ENCODE data around the gene RHEB.

The RHEB gene

DNA sequence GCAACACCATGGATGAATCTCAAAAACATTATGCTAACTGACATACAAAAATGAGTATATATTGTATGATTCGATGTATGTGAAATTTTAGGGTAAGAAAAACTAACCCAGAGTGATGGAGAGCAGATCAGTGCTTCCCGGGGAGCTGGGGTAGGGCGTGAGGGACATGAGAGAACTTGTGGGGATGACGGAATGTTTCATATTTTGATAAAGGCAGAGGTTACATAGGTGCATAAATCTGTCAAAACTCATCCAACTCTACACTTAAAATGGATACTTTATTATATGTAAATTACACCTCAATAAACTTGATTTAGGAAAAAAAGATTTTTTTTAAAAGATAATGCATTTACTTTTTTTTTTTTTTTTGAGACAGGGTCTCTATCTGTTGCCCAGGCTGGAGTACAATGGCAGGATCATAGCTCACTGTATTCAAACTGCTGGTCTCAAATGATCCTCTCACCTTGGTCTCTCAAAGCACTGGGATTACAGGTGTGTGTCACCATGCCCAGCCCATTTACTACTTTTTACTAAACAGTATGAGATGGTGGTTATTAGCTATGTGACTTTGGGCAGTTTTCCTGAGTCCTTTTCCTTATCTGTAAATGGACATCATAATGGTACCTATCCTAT is 13.7 kb downstream of the RHEB start:
- H3K4me3 ChIP-seq (replicated peaks; ENCODE audit: low read depth, low read length): no peak overlapping the region
- no peak for TF ChIP-seq CTCF (IDR thresholded peaks at IDR 0.05; ENCODE audit: low read depth, low read length, missing control alignments)
- no peak for DNase-seq (ENCODE audit: extremely low read depth, low read depth)

DNA sequence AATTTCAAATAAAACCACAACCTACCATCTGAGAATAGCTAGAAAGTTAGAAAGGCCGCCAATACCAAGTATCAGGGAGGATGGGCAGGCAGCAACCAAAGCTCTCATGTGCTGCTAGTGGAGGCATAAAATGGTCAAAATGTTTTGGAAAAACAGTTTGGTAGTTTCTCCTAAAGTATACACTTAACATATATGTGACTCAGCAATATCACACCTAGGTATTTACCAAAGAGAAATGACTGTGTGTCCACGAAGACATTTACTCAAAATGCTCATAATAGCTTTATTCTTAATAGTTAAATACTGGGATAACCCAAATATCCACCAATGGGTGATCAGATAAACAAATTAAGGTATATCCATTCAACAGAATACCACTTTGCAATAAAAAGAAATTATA is 14.3 kb downstream of the RHEB start:
- H3K4me3 ChIP-seq (replicated peaks; ENCODE audit: low read depth, low read length): no peak overlapping the region
- TF ChIP-seq CTCF (IDR thresholded peaks at IDR 0.05; ENCODE audit: low read depth, low read length, missing control alignments): no peak
- DNase-seq (ENCODE audit: extremely low read depth, low read depth): no peak

DNA sequence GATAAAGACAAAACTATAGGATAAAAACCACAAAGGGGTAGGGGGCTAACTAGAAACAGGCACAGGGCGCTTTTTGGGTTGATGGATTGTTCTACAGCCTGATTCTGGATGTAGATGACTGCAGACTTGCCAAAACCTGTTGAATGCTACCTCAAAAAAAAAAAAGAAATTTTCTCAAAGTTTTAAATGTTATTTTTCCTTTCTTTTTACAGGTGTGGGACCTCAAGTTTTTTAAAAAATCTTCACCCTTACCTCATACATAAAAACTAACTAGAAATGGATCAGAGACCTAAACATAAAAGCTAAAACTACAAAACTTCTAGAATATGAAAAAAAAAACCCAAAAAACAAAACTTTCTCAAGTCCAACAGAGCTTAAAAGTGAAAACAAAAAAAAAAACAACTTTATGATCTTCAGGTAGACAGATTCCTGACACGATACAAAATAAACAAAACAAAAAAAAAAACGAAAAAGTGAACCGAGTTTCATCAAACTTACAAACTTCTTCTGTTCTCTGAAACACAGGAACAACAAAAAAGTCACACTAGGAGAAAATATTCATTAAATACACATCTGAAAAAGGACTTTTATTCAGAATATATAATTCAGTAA is 14.9 kb downstream of the RHEB start:
- TF ChIP-seq CTCF (IDR thresholded peaks at IDR 0.05; ENCODE audit: low read depth, low read length, missing control alignments): no peak
- DNase-seq (ENCODE audit: extremely low read depth, low read depth): no peak
- H3K4me3 ChIP-seq (replicated peaks; ENCODE audit: low read depth, low read length): no peak overlapping the region

GRCh38 chr7:151503902-151504714 is 15.6 kb downstream of the RHEB start:
- no peak overlapping the region for H3K4me3 ChIP-seq (replicated peaks; ENCODE audit: low read depth, low read length)
- TF ChIP-seq CTCF (IDR thresholded peaks at IDR 0.05; ENCODE audit: low read depth, low read length, missing control alignments): no peak
- DNase-seq (ENCODE audit: extremely low read depth, low read depth): no peak

- DNase-seq (ENCODE audit: extremely low read depth, low read depth): no peak
- no peak overlapping the region for H3K4me3 ChIP-seq (replicated peaks; ENCODE audit: low read depth, low read length)
- TF ChIP-seq CTCF (IDR thresholded peaks at IDR 0.05; ENCODE audit: low read depth, low read length, missing control alignments): no peak
Measured at GRCh38 chr7:151501676-151502075, 18.0 kb downstream of the RHEB start.

DNA sequence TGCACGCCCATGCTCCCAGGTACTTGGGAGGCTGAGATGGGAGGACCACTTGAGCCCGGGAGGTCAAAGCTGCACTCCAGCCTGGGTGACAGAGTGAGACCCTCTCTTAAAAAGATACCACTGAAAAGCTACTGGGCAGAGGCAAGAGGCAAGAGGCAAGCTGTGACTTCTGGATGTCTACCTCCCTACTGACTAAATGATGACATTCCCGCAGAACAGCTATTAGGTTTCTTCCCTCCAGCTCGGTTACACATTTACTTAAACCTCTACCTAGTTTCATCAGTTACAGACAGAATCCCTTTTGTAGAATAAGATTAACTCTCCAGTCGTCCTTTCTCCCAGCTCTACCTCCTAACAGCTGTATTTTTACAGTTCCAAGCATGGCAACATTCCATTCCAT is 21.2 kb downstream of the RHEB start:
- no peak for TF ChIP-seq CTCF (IDR thresholded peaks at IDR 0.05; ENCODE audit: low read depth, low read length, missing control alignments)
- no peak overlapping the region for H3K4me3 ChIP-seq (replicated peaks; ENCODE audit: low read depth, low read length)
- DNase-seq (ENCODE audit: extremely low read depth, low read depth): no peak
